HL-60 (cell line): ENCODE measurements around the gene SMIM14.

Experiments
- POLR2AphosphoS5 ChIP-seq: IDR thresholded peaks from 2 replicates; pipeline ENCODE4 v1.6.1; 2012; ENCODE audit warnings: low read depth
- TF ChIP-seq, protein P1 (sequence below): IDR thresholded peaks from one replicate; pipeline ENCODE4 v1.5.1; 2011; ENCODE audit warnings: low read length, control low read depth, inconsistent platforms; ENCODE audit not compliant: insufficient read depth

DNA sequence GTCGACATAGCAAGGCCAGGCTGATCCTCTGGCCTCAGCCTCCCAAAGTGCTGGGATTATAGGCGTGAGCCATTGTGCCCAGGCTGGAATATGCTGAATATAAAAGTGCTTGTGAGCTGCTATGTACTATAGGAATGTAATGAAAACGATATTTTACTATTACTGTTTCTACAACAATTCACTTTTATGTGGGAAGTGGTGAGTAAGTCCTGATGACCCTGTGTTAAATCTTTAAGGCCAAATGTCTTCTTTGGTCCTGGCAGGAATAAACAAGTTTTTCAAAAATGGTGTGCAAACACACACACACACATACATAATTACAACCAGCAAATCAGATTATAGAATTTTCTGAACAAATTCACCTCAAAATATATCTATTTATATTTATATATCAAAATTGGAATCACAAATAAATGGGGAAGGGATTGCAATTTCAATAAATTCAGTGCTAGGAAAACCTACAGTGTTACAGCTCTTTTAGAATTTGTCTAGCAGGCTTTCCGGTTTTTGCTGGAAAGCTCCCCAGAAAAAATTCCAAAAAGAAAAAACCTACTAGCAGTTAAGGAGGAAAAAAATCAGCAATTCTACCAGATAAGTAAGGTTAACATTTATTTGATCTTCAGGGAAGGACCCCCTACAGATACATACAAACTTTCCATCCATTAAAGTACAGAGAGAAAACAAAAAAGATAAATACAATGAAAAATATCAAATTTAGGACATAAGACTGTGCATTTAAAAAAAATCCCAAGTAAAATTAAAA, 17.9 kb downstream of the SMIM14 start:
- TF ChIP-seq, protein P1, sequence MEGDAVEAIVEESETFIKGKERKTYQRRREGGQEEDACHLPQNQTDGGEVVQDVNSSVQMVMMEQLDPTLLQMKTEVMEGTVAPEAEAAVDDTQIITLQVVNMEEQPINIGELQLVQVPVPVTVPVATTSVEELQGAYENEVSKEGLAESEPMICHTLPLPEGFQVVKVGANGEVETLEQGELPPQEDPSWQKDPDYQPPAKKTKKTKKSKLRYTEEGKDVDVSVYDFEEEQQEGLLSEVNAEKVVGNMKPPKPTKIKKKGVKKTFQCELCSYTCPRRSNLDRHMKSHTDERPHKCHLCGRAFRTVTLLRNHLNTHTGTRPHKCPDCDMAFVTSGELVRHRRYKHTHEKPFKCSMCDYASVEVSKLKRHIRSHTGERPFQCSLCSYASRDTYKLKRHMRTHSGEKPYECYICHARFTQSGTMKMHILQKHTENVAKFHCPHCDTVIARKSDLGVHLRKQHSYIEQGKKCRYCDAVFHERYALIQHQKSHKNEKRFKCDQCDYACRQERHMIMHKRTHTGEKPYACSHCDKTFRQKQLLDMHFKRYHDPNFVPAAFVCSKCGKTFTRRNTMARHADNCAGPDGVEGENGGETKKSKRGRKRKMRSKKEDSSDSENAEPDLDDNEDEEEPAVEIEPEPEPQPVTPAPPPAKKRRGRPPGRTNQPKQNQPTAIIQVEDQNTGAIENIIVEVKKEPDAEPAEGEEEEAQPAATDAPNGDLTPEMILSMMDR, result no peak
- no peak for TF ChIP-seq POLR2AphosphoS5
